Spleen (tissue), 7 donors: Measurements from ENCODE around the gene TUBGCP4.

Experiments used
- POLR2A ChIP-seq, 3 donors: fragments of 450-650 bp; IDR thresholded peaks; one replicate each; pipeline ENCODE4 v1.5.1; 2017; ENCODE audit warnings: antibody characterized with exemption in 3 of 3, mild to moderate bottlenecking in 1 of 3
- TF ChIP-seq, protein P1 (sequence below), 11 experiments: fragments of 200-600 bp in 7 of 11; fragments of 450-650 bp in 4 of 11; sonication (generic) in 4 of 11; IDR thresholded peaks in 8 of 11; conservative IDR thresholded peaks in 3 of 11; 1 replicate in 7 of 11; 2 replicates in 4 of 11; pipeline versions ENCODE4 v1.4.0 to v1.8.0; 2016 to 2021; ENCODE audit warnings: antibody characterized with exemption in 11 of 11, inconsistent platforms in 4 of 11, mild to moderate bottlenecking in 1 of 11
- donor health status: DM: no; HTN: no; CAD: no; lungs with moderate emphysema.
- donor health status: DM: no; HTN: no; CAD: no.
- donor health status: DM: no; HTN: no; CAD: no.

DNA sequence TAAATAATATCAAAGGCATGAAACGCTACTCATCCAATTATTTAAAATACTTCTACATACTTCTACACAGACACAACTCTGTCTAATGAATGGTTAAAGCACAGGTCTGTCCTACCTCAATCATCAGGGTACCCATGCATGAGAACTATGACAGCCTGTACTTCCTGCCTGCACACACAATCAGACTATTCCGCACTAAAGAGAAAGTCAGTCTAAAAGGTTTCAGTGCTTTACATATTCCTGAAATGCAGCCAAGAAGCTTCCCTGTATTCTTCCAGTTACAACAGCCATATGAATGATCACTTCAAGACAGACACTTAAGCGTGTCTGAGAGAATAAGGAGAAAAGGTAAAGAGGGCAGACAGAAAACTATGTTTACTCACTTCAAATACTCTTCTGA is 58.8 kb downstream of the TUBGCP4 start:
- TF ChIP-seq, protein P1, sequence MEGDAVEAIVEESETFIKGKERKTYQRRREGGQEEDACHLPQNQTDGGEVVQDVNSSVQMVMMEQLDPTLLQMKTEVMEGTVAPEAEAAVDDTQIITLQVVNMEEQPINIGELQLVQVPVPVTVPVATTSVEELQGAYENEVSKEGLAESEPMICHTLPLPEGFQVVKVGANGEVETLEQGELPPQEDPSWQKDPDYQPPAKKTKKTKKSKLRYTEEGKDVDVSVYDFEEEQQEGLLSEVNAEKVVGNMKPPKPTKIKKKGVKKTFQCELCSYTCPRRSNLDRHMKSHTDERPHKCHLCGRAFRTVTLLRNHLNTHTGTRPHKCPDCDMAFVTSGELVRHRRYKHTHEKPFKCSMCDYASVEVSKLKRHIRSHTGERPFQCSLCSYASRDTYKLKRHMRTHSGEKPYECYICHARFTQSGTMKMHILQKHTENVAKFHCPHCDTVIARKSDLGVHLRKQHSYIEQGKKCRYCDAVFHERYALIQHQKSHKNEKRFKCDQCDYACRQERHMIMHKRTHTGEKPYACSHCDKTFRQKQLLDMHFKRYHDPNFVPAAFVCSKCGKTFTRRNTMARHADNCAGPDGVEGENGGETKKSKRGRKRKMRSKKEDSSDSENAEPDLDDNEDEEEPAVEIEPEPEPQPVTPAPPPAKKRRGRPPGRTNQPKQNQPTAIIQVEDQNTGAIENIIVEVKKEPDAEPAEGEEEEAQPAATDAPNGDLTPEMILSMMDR (IDR thresholded peaks at IDR 0.05 in 8 of 11, conservative IDR thresholded peaks at IDR 0.05 in 3 of 11), result no peak
- TF ChIP-seq POLR2A (IDR thresholded peaks at IDR 0.05), result no peak
